Ishikawa (cell line): Measurements from ENCODE around the gene CNEP1R1.

Source experiments
- CEBPB ChIP-seq: IDR thresholded peaks from 2 replicates; pipeline ENCODE4 v1.6.1; 2012
- CREB1 ChIP-seq: IDR thresholded peaks from 2 replicates; pipeline ENCODE4 v1.6.1; 2012; ENCODE audit warnings: low read depth
- EGR1 ChIP-seq: IDR thresholded peaks from 2 replicates; pipeline ENCODE4 v1.6.1; 2012
- EP300 ChIP-seq: IDR thresholded peaks from 2 replicates; pipeline ENCODE4 v1.6.1; 2012; ENCODE audit warnings: borderline replicate concordance
- FOXM1 ChIP-seq: IDR thresholded peaks from 2 replicates; pipeline ENCODE4 v1.6.1; 2012; ENCODE audit warnings: low read depth, borderline replicate concordance
- MAX ChIP-seq: IDR thresholded peaks from 2 replicates; pipeline ENCODE4 v1.6.1; 2012
- NFIC ChIP-seq: IDR thresholded peaks from 2 replicates; pipeline ENCODE4 v1.6.1; 2012
- RAD21 ChIP-seq: IDR thresholded peaks from 2 replicates; pipeline ENCODE4 v1.6.1; 2012; ENCODE audit warnings: low read depth
- REST ChIP-seq: IDR thresholded peaks from 2 replicates; pipeline ENCODE4 v1.6.1; 2012; ENCODE audit warnings: low read depth, mild to moderate bottlenecking
- TAF1 ChIP-seq: IDR thresholded peaks from 2 replicates; pipeline ENCODE4 v1.6.1; 2012; ENCODE audit warnings: low read depth, mild to moderate bottlenecking
- TCF12 ChIP-seq: IDR thresholded peaks from 2 replicates; pipeline ENCODE4 v1.6.1; 2012; ENCODE audit warnings: low read depth
- TEAD4 ChIP-seq: IDR thresholded peaks from 2 replicates; pipeline ENCODE4 v1.6.1; 2012
- USF1 ChIP-seq: IDR thresholded peaks from 2 replicates; pipeline ENCODE4 v1.6.1; 2012
- YY1 ChIP-seq: IDR thresholded peaks from 2 replicates; pipeline ENCODE4 v1.6.1; 2012; ENCODE audit warnings: low read depth
- ZBTB7A ChIP-seq: IDR thresholded peaks from 2 replicates; pipeline ENCODE4 v1.6.1; 2012; ENCODE audit warnings: low read depth

Gene CNEP1R1

DNA sequence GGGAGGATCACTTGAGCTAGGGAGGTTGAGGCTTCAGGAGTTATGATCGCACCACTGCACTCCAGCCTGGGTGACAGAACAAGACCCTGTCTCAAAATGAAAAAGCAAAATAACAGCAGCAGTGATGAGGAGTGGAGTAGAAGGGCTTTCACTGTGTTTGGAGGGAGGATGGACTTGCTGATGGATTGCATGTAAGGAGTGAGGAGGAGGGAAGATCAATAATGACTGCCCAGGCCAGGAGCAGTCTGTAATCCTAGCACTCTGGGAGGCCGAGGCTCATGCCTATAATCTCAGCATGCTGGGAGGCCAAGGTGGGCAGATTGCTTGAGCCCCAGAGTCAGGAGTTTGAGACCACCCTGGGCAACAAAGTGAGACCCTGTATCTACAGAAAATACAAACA is 14.8 kb upstream of the CNEP1R1 start:
- TF ChIP-seq EGR1: no peak
- no peak for TF ChIP-seq NFIC
- TF ChIP-seq CREB1: no peak
- TF ChIP-seq TEAD4: no peak
- TF ChIP-seq CEBPB: no peak
- TF ChIP-seq MAX: no peak
- TF ChIP-seq TCF12: no peak
- no peak for TF ChIP-seq EP300
- TF ChIP-seq ZBTB7A: no peak
- no peak for TF ChIP-seq REST
- no peak for TF ChIP-seq TAF1
- no peak for TF ChIP-seq RAD21
- TF ChIP-seq USF1: no peak
- TF ChIP-seq YY1: no peak
- TF ChIP-seq FOXM1: no peak

GRCh38 chr16:50011707-50012106 is 13.3 kb upstream of the CNEP1R1 start:
- TF ChIP-seq EGR1 (no peak), CEBPB (peak; percentile 76)

GRCh38 chr16:50012182-50012581 is 12.8 kb upstream of the CNEP1R1 start:
- TF ChIP-seq CEBPB (no peak), ZBTB7A (no peak), MAX (no peak), TAF1 (no peak)

DNA sequence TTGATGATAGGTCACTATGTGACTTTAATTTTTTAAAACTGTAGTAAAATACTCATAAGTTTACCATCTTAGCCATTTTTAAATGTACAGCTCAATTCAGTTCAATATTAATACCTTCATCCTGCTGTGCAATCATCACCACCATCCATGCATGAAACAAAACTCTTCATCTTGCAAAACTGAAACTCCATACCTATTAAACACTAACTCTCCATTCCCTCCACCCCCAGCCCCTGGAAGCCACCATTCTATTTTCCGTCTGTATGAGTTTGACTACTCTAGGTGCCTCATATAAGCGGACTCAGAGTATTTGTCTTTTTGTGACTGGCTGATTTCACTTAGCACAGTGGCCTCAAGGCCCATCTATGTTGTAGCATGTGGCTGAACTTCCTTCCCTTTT is 9.4 kb upstream of the CNEP1R1 start:
- TF ChIP-seq FOXM1 (no peak), MAX (no peak), TCF12 (no peak), USF1 (no peak), TEAD4 (no peak), TAF1 (no peak), EP300 (no peak), NFIC (no peak)

DNA sequence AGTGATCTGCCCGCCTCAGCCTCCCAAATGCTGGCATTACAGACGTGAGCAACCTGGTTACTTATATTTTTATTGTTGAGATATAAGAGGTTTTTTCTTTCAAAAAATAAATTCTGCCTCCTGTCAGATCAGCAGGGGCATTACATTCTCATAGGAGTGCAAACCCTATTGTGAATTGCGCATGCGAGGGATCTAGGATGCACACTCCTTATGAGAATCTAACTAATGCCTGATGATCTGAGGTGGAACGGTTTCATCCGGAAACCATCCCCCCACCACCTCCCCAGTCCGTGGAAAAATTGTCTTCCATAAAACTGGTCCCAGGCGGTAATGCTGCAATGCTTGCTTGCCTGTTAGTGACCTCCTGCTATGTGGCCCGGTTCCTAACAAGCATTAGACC is 7.5 kb upstream of the CNEP1R1 start:
- TF ChIP-seq ZBTB7A (no peak), EGR1 (no peak), RAD21 (no peak), CEBPB (no peak), REST (no peak), TEAD4 (no peak), FOXM1 (no peak), TAF1 (no peak), EP300 (no peak), YY1 (no peak), CREB1 (no peak), USF1 (no peak), TCF12 (no peak), MAX (no peak), NFIC (no peak)

- TF ChIP-seq RAD21 (peak; percentile 26; the same call in 1 of the 2 replicates), FOXM1 (no peak)
Measured at GRCh38 chr16:50021544-50021943, 3.5 kb upstream of the CNEP1R1 start.
